ENCODE results near the gene C16orf82. TPM values are rescaled to one million over a fixed set of nuclear protein-coding genes. Genes with fewer than 3 reads are reported as not detected.

Gene C16orf82
- total and polyA plus RNA-seq, 2 of the 8 experiments (the other 6 are each of a cell fraction or from before 2014, with no cell fraction given) = not detected

GRCh38 chr16:27108826-27109665 is 42.3 kb downstream of the C16orf82 start:
- H3K4ac ChIP-seq (replicated peaks; ENCODE audit: insufficient read length, low read depth, low read length) = no peak overlapping the region
- H3K9me3 ChIP-seq (ENCODE audit: insufficient read depth in 2 of 2, low read depth in 1 of 2, low read length in 1 of 2) = no peaks in the 10 kb centered on the region
- FAIRE-seq = no peak
- no peaks in the 10 kb centered on the region for H3K27me3 ChIP-seq (replicated peaks in 1 of 4; ENCODE audit: control insufficient read depth in 3 of 4, extremely low read depth in 1 of 4, insufficient read depth in 3 of 4, low read length in 3 of 4)
- no peak overlapping the region for H4K5ac ChIP-seq (ENCODE audit: insufficient read length, low read depth, low read length)
- H3K79me2 ChIP-seq (ENCODE audit: control insufficient read depth in 1 of 2, insufficient read depth in 2 of 2, low read length in 2 of 2) = no peaks in the 10 kb centered on the region
- no peak overlapping the region for H3K27ac ChIP-seq (ENCODE audit: low read depth, low read length)
- no peak overlapping the region for H3K14ac ChIP-seq (ENCODE audit: insufficient read length)
- H2BK120ac ChIP-seq (replicated peaks; ENCODE audit: low read depth, low read length) = no peak overlapping the region
- H3K23me2 ChIP-seq (ENCODE audit: low read depth, low read length) = peaks cover 3% of the 10 kb centered on the region; the same call in 1 of the 2 replicates
- peak overlapping the region; percentile 63; the same call in 1 of the 2 replicates for H2BK12ac ChIP-seq (ENCODE audit: low read depth, low read length)
- ChIA-PET CTCF (ENCODE audit: partially characterized antibody) (interaction anchor here (0.5 to 1.7 kb wide), 12 partner anchors 65 to 1839 kb away, joined by 3 to 6 read pairs (median 4); no protein-coding TSS in a partner anchor), POLR2A (ENCODE audit: partially characterized antibody) (interaction anchor here (0.6 to 0.7 kb wide), 2 partner anchors 27 to 306 kb away, joined by 3 read pairs; no protein-coding TSS in a partner anchor)
- H2BK15ac ChIP-seq (ENCODE audit: low read length) = no peak overlapping the region
- H3K23ac ChIP-seq (ENCODE audit: insufficient read length) = no peak overlapping the region
- no peak overlapping the region; the same call in 1 of the 2 replicates for H2AFZ ChIP-seq (ENCODE audit: low read length)
- H3K79me1 ChIP-seq (ENCODE audit: low read depth, low read length) = no peaks in the 10 kb centered on the region
- DNase-seq (ENCODE audit: low read depth in 1 of 2, low spot score in 2 of 2) = no peak
- 82 to 98% methylated on average over 5 to 14 of the region's 17 CpGs for WGBS, 2 experiments (ENCODE audit: extremely low coverage in 1 of 2, insufficient coverage in 1 of 2, insufficient read length in 1 of 2, insufficient replicate concordance in 2 of 2, low coverage in 1 of 2, low lambda C conversion rate in 2 of 2, missing lambda C conversion rate in 1 of 2)
- H2BK5ac ChIP-seq (ENCODE audit: low read depth, low read length) = no peak overlapping the region
- 0 out of 2 replicates have a peak overlapping the region, but pooled peaks have one; percentile 13 for H2AK5ac ChIP-seq (ENCODE audit: low read depth, low read length)
- H3K4me1 ChIP-seq (replicated peaks in 1 of 4; ENCODE audit: control insufficient read depth in 3 of 4, insufficient read depth in 4 of 4, low read length in 3 of 4) = peaks cover 0 to 6% (median 1%) of the 10 kb centered on the region in 4 experiments; a peak in 5 of 7 replicates
- H3K4me3 ChIP-seq (ENCODE audit: extremely low read depth in 1 of 4, insufficient read depth in 2 of 4, low read depth in 3 of 4, low read length in 4 of 4) = peak overlapping the region in 3 of 4 experiments; percentile 24 to 64 (median 27); a peak in 5 of 8 replicates
- H3K56ac ChIP-seq (replicated peaks; ENCODE audit: insufficient read length, low read depth, low read length) = no peak overlapping the region
- no peaks in the 10 kb centered on the region for H3K36me3 ChIP-seq (ENCODE audit: control insufficient read depth in 2 of 4, insufficient read depth in 4 of 4, low read length in 3 of 4)
- H2BK20ac ChIP-seq (ENCODE audit: low read length) = 0 out of 2 replicates have a peak overlapping the region, but pooled peaks have one; percentile 48
- H4K91ac ChIP-seq (replicated peaks; ENCODE audit: insufficient read length, low read length) = no peak overlapping the region
- peak overlapping the region; percentile 0 to 66; a peak in 3 of 4 replicates for H3K4me2 ChIP-seq (ENCODE audit: insufficient read depth in 1 of 2, low read depth in 2 of 2, low read length in 2 of 2)
- H3K9ac ChIP-seq (replicated peaks in 1 of 4; ENCODE audit: extremely low read depth in 1 of 4, low read depth in 3 of 4, low read length in 3 of 4) = no peak overlapping the region; a peak in 1 of 7 replicates
- H4K8ac ChIP-seq (ENCODE audit: extremely low read depth, insufficient read depth, low read length) = no peak overlapping the region; the same call in 1 of the 2 replicates
- no peaks in the 10 kb centered on the region for H4K20me1 ChIP-seq (replicated peaks in 1 of 2; ENCODE audit: control insufficient read depth in 1 of 2, insufficient read depth in 2 of 2, low read length in 2 of 2)
- H3K18ac ChIP-seq (ENCODE audit: extremely low read depth, low read length) = peak overlapping the region; percentile 32
- no peak for TF ChIP-seq PHF8 (conservative IDR thresholded peaks at IDR 0.05; ENCODE audit: low read depth, low read length)
- no peak for TF ChIP-seq SIRT6 (IDR thresholded peaks at IDR 0.05; ENCODE audit: low read length)
- TF ChIP-seq KDM4A (IDR thresholded peaks at IDR 0.05; ENCODE audit: low read depth, low read length, severe bottlenecking) = no peak
- TF ChIP-seq SUZ12 (IDR thresholded peaks at IDR 0.05; ENCODE audit: low read length) = no peak
